ENCODE data around the gene ZDHHC1. TPM values are rescaled to one million over a fixed set of nuclear protein-coding genes. Genes with fewer than 3 reads are reported as not detected.
"Not testable (repeated sequence)": the region's sequence is repeated elsewhere in the genome, so short reads cannot be mapped to it uniquely, and the experiment has no call there.

Gene ZDHHC1
- total RNA-seq, 2 donors from 2014 or later: 7.9 to 8.7 TPM

DNA sequence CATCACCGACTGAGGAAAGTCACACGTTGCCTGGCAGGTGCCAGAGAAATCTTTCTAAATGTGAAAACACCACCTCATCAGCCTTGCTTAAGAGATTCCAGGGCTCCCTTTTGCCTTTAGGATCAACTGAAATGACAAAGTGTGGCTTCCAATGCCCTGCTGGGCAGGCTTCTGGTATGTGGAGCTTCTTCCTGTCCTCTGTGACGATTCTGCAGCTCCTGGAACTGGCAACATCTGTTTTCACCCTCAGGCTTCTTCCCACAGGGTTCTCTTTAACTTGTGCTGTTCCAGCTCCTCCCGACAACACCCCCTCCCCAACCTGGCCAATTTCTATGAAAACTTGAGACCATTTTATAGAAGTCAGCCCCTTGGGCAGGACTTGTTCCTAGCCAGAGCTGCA, 4.8 kb upstream of the ZDHHC1 start:
- Histone ChIP-seq H3K9me3 (no peaks in the 10 kb centered on the region), H3K4me1 (no peaks in the 10 kb centered on the region), H3K36me3 (no peaks in the 10 kb centered on the region), H3K27ac (no peak overlapping the region), H3K4me3 (no peak overlapping the region), H3K9ac (ENCODE audit: low read depth in 2 of 2, low read length in 2 of 2) (no peak overlapping the region), H3K27me3 (no peaks in the 10 kb centered on the region)
- TF ChIP-seq, protein P1, sequence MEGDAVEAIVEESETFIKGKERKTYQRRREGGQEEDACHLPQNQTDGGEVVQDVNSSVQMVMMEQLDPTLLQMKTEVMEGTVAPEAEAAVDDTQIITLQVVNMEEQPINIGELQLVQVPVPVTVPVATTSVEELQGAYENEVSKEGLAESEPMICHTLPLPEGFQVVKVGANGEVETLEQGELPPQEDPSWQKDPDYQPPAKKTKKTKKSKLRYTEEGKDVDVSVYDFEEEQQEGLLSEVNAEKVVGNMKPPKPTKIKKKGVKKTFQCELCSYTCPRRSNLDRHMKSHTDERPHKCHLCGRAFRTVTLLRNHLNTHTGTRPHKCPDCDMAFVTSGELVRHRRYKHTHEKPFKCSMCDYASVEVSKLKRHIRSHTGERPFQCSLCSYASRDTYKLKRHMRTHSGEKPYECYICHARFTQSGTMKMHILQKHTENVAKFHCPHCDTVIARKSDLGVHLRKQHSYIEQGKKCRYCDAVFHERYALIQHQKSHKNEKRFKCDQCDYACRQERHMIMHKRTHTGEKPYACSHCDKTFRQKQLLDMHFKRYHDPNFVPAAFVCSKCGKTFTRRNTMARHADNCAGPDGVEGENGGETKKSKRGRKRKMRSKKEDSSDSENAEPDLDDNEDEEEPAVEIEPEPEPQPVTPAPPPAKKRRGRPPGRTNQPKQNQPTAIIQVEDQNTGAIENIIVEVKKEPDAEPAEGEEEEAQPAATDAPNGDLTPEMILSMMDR (IDR thresholded peaks at IDR 0.05): no peak
- no peak for DNase-seq
- intact Hi-C loops (cut with DNase I): no loop called here

DNA sequence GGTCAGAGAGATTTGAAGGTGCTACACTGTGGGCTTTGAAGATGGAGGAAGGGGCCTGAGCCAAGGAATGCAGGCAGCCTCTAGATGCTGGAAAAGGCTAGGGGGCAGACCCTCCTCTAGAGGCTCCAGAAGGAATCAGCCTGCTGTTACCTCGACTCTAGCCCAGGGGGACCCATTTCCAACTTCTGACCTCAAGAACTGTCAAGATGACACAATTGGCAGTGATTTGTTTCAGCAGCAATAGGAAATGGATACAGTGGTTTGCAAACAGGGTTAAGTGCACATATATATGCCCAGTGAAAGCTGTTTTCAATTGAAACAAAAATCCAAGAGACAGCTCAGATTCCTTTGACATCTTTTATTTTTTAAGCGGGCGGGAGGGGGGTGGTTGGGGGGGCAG, 3.7 kb upstream of the ZDHHC1 start:
- Histone ChIP-seq H3K36me3 (no peaks in the 10 kb centered on the region), H3K9ac (ENCODE audit: low read depth in 2 of 2, low read length in 2 of 2) (no peak overlapping the region), H3K4me3 (no peak overlapping the region), H3K27me3 (no peaks in the 10 kb centered on the region), H3K27ac (no peak overlapping the region), H3K4me1 (no peaks in the 10 kb centered on the region), H3K9me3 (no peaks in the 10 kb centered on the region)
- DNase-seq: no peak
- TF ChIP-seq, protein P1 (IDR thresholded peaks at IDR 0.05): no peak
- intact Hi-C loops (cut with DNase I): loop anchor here (10.0 kb wide), 1 partner anchor 135 kb away; no protein-coding TSS in a partner anchor

DNA sequence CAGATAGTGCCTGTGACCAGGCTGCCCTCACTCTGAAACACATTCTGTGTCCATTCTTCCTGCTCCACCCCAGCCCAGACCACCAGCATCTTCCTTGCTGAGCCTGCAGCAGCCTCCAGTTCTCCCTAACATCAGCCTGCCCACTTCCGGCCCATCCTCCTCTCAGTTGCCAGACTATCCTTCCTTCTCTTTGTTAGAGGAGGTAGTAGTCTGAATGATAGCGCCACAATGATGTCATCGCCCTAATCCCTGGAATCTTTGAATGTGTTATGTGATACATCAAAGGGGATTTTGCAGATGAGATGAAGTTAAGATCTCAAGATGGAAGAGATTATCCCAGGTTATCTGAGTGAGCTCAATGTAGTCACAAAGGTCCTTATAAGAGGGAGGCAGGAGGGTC, 3.2 kb upstream of the ZDHHC1 start:
- H3K9ac ChIP-seq (ENCODE audit: low read depth in 2 of 2, low read length in 2 of 2): peak overlapping the region in 1 of 2 donors; percentile 4
- no peaks in the 10 kb centered on the region for H3K4me1 ChIP-seq
- no peaks in the 10 kb centered on the region for H3K27me3 ChIP-seq
- no peak overlapping the region for H3K4me3 ChIP-seq
- no peaks in the 10 kb centered on the region for H3K36me3 ChIP-seq
- no peaks in the 10 kb centered on the region for H3K9me3 ChIP-seq
- no peak overlapping the region for H3K27ac ChIP-seq
- DNase-seq: no peak
- TF ChIP-seq, protein P1 (IDR thresholded peaks at IDR 0.05): no peak
- intact Hi-C loops (cut with DNase I): loop anchor here (10.0 kb wide), 1 partner anchor 135 kb away; no protein-coding TSS in a partner anchor

DNA sequence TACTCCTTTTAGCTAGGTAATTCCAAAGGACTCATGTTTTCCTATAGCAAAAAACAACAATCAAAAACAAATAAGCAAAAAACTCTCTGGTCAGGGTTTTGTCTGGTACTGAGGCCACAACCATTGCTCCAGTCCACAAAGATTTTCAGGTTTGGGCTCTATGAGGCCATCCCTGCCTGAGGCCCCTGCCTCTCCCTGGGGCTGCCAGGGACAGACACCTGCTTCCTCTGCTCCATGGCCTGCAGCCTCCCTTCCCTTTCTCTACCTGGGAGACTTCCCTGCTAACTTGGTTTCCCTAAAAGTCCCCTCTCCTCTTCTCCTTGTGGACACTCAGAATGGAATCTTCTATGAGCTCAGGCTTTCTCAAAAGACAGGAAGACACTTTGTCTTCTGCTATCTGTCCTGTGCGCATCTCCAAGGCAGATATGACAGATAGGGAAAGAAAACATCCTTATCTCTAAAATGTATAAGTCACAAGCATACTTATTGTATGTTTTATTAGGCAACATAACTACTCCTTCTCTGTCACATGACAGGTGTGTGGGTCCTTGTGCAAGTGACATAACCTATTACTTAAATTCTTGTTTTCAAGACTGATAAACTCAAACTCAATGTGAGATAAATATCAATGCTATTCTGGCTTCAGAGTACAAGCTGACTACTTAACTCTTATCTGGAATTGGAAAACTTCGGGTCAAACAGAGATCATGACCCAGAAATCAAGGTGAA, 1.2 kb upstream of the ZDHHC1 start:
- Histone ChIP-seq H3K27ac (no peak overlapping the region), H3K27me3 (no peaks in the 10 kb centered on the region), H3K36me3 (no peaks in the 10 kb centered on the region), H3K9ac (ENCODE audit: low read depth in 2 of 2, low read length in 2 of 2) (no peak overlapping the region), H3K4me1 (no peaks in the 10 kb centered on the region), H3K9me3 (no peaks in the 10 kb centered on the region), H3K4me3 (no peak overlapping the region)
- intact Hi-C loops (cut with DNase I): loop anchor here (10.0 kb wide), 1 partner anchor 133 kb away; no protein-coding TSS in a partner anchor
- no peak for DNase-seq
- TF ChIP-seq, protein P1 (IDR thresholded peaks at IDR 0.05): no peak

DNA sequence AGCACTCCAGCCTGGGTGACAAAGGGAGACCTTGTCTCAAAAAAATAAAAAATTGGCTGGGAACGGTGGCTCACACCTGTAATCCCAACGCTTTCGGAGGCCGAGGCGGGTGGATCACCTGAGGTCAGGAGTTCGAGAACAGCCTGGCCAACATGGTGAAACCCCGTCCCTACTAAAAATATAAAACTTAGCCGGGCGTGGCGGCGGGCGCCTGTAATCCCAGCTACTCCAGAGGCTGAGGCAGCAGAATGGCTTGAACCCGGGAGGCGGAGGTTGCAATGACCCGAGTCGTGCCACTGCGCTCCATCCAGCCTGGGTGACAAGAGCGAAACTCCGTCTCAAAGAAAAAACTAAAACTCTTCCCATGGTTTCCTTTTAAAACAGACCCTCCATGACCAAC, 856 bp downstream of the ZDHHC1 start:
- not testable (repeated sequence) for H3K9me3 ChIP-seq, H3K27ac ChIP-seq, H3K36me3 ChIP-seq, H3K4me1 ChIP-seq, H3K27me3 ChIP-seq
- intact Hi-C loops (cut with DNase I): loop anchor here (10.0 kb wide), 1 partner anchor 131 kb away; no protein-coding TSS in a partner anchor
- Histone ChIP-seq H3K9ac (ENCODE audit: low read depth in 2 of 2, low read length in 2 of 2) (peak overlapping the region; percentile 84 to 98), H3K4me3 (peak overlapping the region; percentile 77)
- peak; percentile 22 for DNase-seq
